RKO (cell line): ENCODE results near the gene CGB8.

Source experiments
- DNase-seq: peaks from one replicate; pipeline ENCODE4 v3.0.0-alpha.2; 2016; ENCODE audit warnings: low spot score

CGB8 gene

DNA sequence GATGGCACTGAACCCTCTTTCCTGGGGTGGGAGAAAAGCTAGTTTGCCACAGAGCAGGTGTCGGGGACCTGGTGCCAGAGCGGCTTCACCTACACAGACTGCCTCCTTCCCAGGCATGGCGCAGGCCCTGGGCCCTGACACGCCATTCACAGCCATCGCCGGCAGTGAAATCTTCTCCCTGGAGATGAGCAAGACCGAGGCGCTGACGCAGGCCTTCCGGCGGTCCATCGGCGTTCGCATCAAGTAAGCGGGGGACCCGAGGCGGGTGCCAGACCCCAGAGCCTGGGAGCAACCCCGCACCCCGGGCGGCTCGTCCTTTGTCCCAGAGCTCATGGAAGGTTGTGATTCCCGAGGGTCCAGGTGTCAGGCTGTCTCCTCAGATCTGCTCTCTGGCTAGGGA is 42.0 kb downstream of the CGB8 start:
- DNase-seq = no peak

DNA sequence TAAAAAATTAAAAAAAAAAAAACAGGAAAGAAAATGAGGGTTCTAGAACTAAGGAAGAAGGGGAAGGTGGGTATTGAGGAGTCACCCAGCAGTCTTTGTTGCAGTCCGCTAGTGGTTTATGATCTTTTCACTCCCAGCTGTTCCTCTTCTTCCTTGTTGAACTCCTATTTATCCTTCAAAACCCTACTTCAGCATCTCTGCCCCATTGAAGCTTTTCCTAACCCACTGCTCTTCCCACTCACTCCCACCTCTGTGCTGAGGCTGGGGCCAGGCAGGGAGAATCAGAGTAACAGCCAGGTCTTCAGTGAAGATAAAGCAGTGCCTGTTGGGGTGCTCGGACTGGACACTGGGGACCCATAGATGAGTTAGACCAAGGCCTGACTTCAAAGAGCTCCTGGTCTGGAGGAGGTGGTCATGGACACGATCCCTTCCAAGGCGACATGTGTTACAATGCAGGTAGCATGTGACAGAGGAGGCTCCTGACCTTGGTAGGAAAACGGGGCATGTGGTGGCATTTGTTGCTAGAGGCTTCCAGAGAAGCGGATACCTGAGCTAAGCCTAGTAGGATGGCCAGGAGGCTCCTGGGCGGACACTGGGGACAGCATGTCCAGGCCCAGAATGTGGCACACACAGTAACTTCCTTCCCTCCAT is 43.8 kb downstream of the CGB8 start:
- no peak for DNase-seq

DNA sequence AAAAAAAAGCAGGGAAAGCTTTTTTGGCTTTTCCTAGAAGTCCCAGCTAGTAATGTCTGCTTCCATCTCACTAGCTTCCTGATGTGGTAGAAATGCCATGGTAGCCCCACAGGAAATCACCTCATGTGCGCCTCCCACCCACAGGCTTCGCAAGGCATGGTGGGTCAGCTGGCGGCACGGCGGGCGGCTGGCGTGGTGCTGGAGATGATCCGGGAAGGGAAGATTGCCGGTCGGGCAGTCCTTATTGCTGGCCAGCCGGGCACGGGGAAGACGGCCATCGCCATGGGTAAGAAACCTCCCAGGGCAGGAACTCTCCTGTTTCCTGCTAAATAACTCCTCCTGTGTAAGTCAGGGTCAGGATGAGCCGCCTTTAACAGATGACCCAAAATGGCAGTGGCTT is 44.8 kb downstream of the CGB8 start:
- DNase-seq = no peak

DNA sequence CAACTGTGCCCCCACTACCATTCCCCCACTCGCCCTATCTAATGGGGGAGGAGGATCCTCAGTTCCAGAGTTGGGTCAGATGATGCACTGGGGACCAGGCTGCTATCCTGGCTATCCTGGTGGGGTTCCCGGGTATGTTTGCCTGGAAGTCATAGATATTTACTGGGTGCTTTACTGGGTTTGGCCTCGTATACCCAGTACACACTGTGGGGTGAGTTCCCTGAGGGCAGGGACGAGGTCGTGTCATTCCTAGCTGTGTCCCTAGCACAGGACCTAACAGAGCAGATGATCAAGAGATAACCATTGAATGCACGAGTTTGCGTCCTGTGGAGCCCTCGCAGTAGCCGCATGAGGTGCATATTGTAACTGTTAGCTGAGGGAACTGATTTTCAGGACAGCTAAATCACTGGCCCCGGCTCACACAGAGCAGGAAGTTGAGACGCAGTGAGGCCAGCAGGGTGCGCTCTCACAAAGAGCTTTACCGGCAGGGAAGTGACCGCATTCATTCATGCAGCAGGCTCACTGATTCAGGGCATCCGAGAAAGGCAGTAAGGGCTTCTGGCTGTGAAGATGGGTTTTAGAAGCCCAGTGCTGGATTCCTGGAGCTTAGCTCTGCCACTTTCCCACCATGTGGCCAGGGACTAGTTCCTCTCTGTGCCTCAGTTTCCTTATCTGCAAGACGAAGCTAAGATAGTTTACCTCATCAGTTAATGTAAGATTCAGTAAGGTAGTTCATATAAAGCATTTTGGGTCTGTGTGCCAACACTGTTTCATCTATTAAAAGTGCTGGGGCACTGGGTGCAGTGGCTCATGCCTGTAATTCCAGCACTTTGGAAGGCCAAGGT is 49.2 kb downstream of the CGB8 start:
- peak; percentile 47 for DNase-seq

DNA sequence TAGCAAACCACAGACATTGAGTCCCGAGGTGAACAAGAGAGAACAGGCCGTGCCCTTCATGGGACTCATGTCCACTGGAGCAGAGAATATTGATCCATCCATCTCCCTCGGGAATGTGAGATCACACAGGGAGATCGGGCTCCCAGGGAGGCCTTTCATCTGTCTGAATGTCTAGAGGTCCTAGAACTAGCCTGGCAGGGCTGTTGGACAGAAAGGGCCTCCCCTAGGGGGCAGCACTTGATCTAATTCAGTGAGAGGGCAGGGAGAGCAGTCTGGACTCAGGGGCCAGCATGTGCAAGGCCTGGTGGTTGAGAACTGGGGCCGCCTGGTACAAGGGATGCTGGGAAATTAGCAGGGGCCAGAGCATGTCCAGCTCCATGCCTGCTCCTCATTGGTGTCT is 50.9 kb downstream of the CGB8 start:
- peak; percentile 64 for DNase-seq
